Measurements from ENCODE around the gene KCTD7.

KCTD7 gene

DNA sequence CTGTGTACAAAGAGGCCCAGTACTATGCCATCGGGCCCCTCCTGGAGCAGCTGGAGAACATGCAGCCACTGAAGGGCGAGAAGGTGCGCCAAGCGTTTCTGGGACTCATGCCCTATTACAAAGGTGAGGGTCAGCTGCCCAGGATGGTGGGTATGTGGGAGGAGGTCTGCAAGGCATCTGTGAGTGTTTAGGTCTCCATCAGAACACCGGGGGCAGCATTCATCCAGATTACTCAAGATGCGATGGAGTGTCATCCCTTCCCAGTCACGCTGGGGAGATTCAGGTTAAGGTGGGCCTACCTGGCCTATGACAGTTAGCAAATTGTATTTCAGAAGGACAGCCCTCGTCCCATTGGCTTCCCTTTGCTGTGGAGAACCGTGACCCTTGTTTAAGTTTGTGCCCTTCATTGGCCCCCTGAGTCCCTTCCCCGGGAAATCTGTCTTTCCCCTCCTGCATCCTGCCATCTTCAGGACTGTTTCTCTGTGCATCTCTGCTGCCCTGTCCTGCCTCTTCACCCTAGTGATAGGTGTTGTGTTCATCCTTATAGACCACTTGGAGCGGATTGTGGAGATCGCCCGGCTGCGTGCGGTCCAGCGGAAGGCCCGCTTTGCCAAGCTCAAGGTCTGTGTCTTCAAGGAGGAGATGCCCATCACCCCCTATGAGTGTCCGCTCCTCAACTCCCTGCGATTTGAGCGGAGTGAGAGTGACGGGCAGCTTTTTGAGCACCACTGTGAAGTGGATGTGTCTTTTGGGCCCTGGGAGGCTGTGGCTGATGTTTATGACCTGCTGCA lies 9.8 kb downstream of the KCTD7 start:
- Histone ChIP-seq H3K27me3 (ENCODE audit: control insufficient read depth, insufficient read depth, low read length) (no peaks in the 10 kb centered on the region), H3K27ac (no peak overlapping the region), H2AFZ (no peak overlapping the region), H3K4me1 (no peaks in the 10 kb centered on the region), H3K4me2 (ENCODE audit: low read length) (no peak overlapping the region), H3K79me2 (no peaks in the 10 kb centered on the region), H3K9me3 (ENCODE audit: control insufficient read depth, low read length) (no peaks in the 10 kb centered on the region), H3K9ac (no peak overlapping the region), H3K36me3 (ENCODE audit: control insufficient read depth, insufficient read depth, low read length) (no peaks in the 10 kb centered on the region), H3K4me3 (ENCODE audit: low read depth, low read length) (no peak overlapping the region)
- TF ChIP-seq CTCF (IDR thresholded peaks at IDR 0.05) = no peak

- H3K27ac ChIP-seq = no peak overlapping the region
- H3K9ac ChIP-seq = no peak overlapping the region
- no peaks in the 10 kb centered on the region for H3K36me3 ChIP-seq (ENCODE audit: control insufficient read depth, insufficient read depth, low read length)
- no peaks in the 10 kb centered on the region for H3K9me3 ChIP-seq (ENCODE audit: control insufficient read depth, low read length)
- no peaks in the 10 kb centered on the region for H3K79me2 ChIP-seq
- no peaks in the 10 kb centered on the region for H3K4me1 ChIP-seq
- H3K4me3 ChIP-seq (ENCODE audit: low read depth, low read length) = no peak overlapping the region
- no peak overlapping the region for H2AFZ ChIP-seq
- no peak overlapping the region for H3K4me2 ChIP-seq (ENCODE audit: low read length)
- TF ChIP-seq CTCF (IDR thresholded peaks at IDR 0.05) = no peak
- no peaks in the 10 kb centered on the region for H3K27me3 ChIP-seq (ENCODE audit: control insufficient read depth, insufficient read depth, low read length)
Observed at GRCh38 chr7:66639773-66640172, 11.1 kb downstream of the KCTD7 start.

GRCh38 chr7:66640802-66641525 lies 12.3 kb downstream of the KCTD7 start:
- no peak overlapping the region for H3K9ac ChIP-seq
- H2AFZ ChIP-seq = no peak overlapping the region
- no peak overlapping the region for H3K27ac ChIP-seq
- no peaks in the 10 kb centered on the region for H3K36me3 ChIP-seq (ENCODE audit: control insufficient read depth, insufficient read depth, low read length)
- no peaks in the 10 kb centered on the region for H3K4me1 ChIP-seq
- no peak for TF ChIP-seq CTCF (IDR thresholded peaks at IDR 0.05)
- no peaks in the 10 kb centered on the region for H3K9me3 ChIP-seq (ENCODE audit: control insufficient read depth, low read length)
- H3K4me3 ChIP-seq (ENCODE audit: low read depth, low read length) = no peak overlapping the region
- no peaks in the 10 kb centered on the region for H3K27me3 ChIP-seq (ENCODE audit: control insufficient read depth, insufficient read depth, low read length)
- no peaks in the 10 kb centered on the region for H3K79me2 ChIP-seq
- no peak overlapping the region for H3K4me2 ChIP-seq (ENCODE audit: low read length)

- no peak overlapping the region for H3K9ac ChIP-seq
- H3K4me1 ChIP-seq = no peaks in the 10 kb centered on the region
- no peaks in the 10 kb centered on the region for H3K36me3 ChIP-seq (ENCODE audit: control insufficient read depth, insufficient read depth, low read length)
- no peak for TF ChIP-seq CTCF (IDR thresholded peaks at IDR 0.05)
- no peak overlapping the region for H3K27ac ChIP-seq
- no peaks in the 10 kb centered on the region for H3K9me3 ChIP-seq (ENCODE audit: control insufficient read depth, low read length)
- H3K27me3 ChIP-seq (ENCODE audit: control insufficient read depth, insufficient read depth, low read length) = no peaks in the 10 kb centered on the region
- no peak overlapping the region for H3K4me2 ChIP-seq (ENCODE audit: low read length)
- H3K4me3 ChIP-seq (ENCODE audit: low read depth, low read length) = no peak overlapping the region
- no peak overlapping the region for H2AFZ ChIP-seq
- H3K79me2 ChIP-seq = no peaks in the 10 kb centered on the region
Observed at GRCh38 chr7:66641526-66641871, 12.8 kb downstream of the KCTD7 start.

Data from parathyroid adenoma (tissue), 2 donors.